Natural killer cell (primary cell): ENCODE data around the gene SHISA8. TPM values are rescaled to one million over a fixed set of nuclear protein-coding genes. Genes with fewer than 3 reads are reported as not detected.

Experiments
- ATAC-seq, 3 donors: fragments of 150-1000 bp in 2 of 3; fragments of 200-7000 bp in 1 of 3; cut with Tn5 transposase; 1 replicate in 1 of 3; 2 replicates in 2 of 3; pipeline ENCODE4 v1.10.0; 2021; ENCODE audit warnings: mild to moderate bottlenecking in 2 of 3, moderate library complexity in 2 of 3
- DNase-seq, 2 donors: peaks; one replicate each; pipeline versions ENCODE4 v3.0.0 to v3.0.0-alpha.2; 2013 to 2021; ENCODE audit warnings: mixed read lengths in 1 of 2
- H3K27ac ChIP-seq: one replicate; pipeline ENCODE4 v1.5.1; 2013; ENCODE audit warnings: mild to moderate bottlenecking, low read length
- H3K27me3 ChIP-seq: one replicate; pipeline ENCODE4 v1.6.1; 2013; ENCODE audit warnings: low read length; ENCODE audit not compliant: control insufficient read depth, insufficient read depth
- H3K36me3 ChIP-seq: one replicate; pipeline ENCODE4 v1.6.1; 2013; ENCODE audit warnings: low read length; ENCODE audit not compliant: control insufficient read depth, insufficient read depth
- H3K4me1 ChIP-seq: one replicate; pipeline ENCODE4 v1.6.1; 2013; ENCODE audit warnings: low read length; ENCODE audit not compliant: control insufficient read depth, insufficient read depth
- H3K4me3 ChIP-seq: one replicate; pipeline ENCODE4 v1.5.1; 2013; ENCODE audit warnings: low read length
- H3K9me3 ChIP-seq: one replicate; pipeline ENCODE4 v1.6.1; 2013; ENCODE audit warnings: low read length; ENCODE audit not compliant: control insufficient read depth, insufficient read depth
- H3K27ac Mint-ChIP-seq, 2 donors: one replicate each; pipeline ENCODE4 v1.8.0; 2022; ENCODE audit warnings: mild to moderate bottlenecking in 2 of 2, mixed read lengths in 2 of 2, moderate library complexity in 1 of 2
- H3K27me3 Mint-ChIP-seq, 2 donors: one replicate each; pipeline ENCODE4 v1.8.0; 2022; ENCODE audit warnings: low read depth in 2 of 2, mixed read lengths in 2 of 2
- H3K36me3 Mint-ChIP-seq: one replicate; pipeline ENCODE4 v1.8.0; 2022; ENCODE audit warnings: mixed read lengths
- H3K4me1 Mint-ChIP-seq, 2 donors: one replicate each; pipeline ENCODE4 v1.8.0; 2022; ENCODE audit warnings: mixed read lengths in 2 of 2
- H3K4me3 Mint-ChIP-seq: one replicate; pipeline ENCODE4 v1.8.0; 2022; ENCODE audit warnings: mild to moderate bottlenecking, moderate library complexity, mixed read lengths
- H3K9me3 Mint-ChIP-seq, 2 donors: one replicate each; pipeline ENCODE4 v1.8.0; 2022; ENCODE audit warnings: mixed read lengths in 2 of 2
- WGBS: methylation state at CpG from one replicate; pipeline ENCODE4 v1.1.7; 2013; ENCODE audit warnings: missing lambda C conversion rate; ENCODE audit not compliant: insufficient coverage; 5-methylcytosine and 5-hydroxymethylcytosine counted together
- intact Hi-C: fragments of 100-400 bp; cut with micrococcal nuclease; formaldehyde crosslinking; loops from one replicate; pipeline ENCODE4 v1.14.2; 2022
- total RNA-seq, 4 donors: library from RNA; stranded (reverse); fragments of 120-200 nt in 1 of 4; gene quantifications; one replicate each; pipeline versions ENCODE4 v1.2.3 to v1.2.4, GENCODE V29; 2013 to 2022
- TF ChIP-seq, protein P1 (sequence below): fragments of 200-600 bp; IDR thresholded peaks from one replicate; pipeline ENCODE4 v1.8.0; 2022; ENCODE audit warnings: antibody characterized with exemption

The SHISA8 gene
- total RNA-seq, 3 donors from 2014 or later (not counting 1 experiment from before 2014, with no cell fraction given): 0.24 TPM; not detected in 2

DNA sequence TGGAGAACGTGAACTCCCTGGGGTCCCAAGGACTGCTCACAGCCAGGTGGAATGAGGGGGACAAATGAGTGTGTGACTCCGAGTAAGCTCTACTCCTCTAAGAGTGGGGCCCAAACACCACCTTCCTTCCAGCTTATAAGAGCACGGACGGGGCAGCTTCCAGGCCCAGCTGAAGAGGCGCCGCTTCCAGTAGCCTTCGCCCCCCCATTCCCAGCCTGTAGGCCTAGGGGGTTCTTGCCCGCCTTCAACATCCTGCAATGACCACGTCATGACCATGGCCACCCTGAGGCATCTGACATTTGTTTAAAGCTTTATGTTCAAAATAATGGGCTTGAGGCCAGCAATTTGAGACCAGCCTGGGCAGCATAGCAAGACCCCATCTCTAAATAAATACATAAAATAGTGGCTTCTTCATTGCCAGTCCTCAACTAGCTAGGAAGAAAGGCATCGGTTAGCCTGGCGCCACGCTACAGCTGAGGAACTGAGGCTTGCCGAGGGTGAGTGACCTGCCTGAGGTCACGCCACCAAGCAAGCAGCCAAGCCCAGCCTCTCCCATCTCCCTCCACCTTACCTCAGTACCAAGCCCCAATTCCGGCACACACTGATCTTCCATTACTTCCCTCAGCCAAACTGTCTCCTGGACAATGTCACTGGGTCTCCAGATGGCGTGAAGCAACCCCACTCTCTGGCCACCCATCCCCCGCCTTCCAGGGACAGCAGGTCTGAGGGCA lies 19.6 kb upstream of the SHISA8 start:
- Histone ChIP-seq H3K4me1 (peaks cover 65% of the 10 kb centered on the region), H3K27me3 (no peaks in the 10 kb centered on the region), H3K27ac (peak overlapping the region; percentile 89), H3K4me3 (no peak overlapping the region), H3K36me3 (no peaks in the 10 kb centered on the region), H3K9me3 (no peaks in the 10 kb centered on the region)
- ATAC-seq: no peak
- no peaks in the 10 kb centered on the region for H3K36me3 Mint-ChIP-seq
- no peaks in the 10 kb centered on the region for H3K9me3 Mint-ChIP-seq
- TF ChIP-seq, protein P1, sequence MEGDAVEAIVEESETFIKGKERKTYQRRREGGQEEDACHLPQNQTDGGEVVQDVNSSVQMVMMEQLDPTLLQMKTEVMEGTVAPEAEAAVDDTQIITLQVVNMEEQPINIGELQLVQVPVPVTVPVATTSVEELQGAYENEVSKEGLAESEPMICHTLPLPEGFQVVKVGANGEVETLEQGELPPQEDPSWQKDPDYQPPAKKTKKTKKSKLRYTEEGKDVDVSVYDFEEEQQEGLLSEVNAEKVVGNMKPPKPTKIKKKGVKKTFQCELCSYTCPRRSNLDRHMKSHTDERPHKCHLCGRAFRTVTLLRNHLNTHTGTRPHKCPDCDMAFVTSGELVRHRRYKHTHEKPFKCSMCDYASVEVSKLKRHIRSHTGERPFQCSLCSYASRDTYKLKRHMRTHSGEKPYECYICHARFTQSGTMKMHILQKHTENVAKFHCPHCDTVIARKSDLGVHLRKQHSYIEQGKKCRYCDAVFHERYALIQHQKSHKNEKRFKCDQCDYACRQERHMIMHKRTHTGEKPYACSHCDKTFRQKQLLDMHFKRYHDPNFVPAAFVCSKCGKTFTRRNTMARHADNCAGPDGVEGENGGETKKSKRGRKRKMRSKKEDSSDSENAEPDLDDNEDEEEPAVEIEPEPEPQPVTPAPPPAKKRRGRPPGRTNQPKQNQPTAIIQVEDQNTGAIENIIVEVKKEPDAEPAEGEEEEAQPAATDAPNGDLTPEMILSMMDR: no peak
- no peak overlapping the region for H3K27ac Mint-ChIP-seq
- H3K27me3 Mint-ChIP-seq: no peaks in the 10 kb centered on the region
- no peak for DNase-seq
- no peak overlapping the region for H3K4me3 Mint-ChIP-seq
- intact Hi-C loops: no loop called here
- peaks cover 2% of the 10 kb centered on the region in 2 donors for H3K4me1 Mint-ChIP-seq
- WGBS: 90% methylated on average over 17 of the region's 17 CpGs

DNA sequence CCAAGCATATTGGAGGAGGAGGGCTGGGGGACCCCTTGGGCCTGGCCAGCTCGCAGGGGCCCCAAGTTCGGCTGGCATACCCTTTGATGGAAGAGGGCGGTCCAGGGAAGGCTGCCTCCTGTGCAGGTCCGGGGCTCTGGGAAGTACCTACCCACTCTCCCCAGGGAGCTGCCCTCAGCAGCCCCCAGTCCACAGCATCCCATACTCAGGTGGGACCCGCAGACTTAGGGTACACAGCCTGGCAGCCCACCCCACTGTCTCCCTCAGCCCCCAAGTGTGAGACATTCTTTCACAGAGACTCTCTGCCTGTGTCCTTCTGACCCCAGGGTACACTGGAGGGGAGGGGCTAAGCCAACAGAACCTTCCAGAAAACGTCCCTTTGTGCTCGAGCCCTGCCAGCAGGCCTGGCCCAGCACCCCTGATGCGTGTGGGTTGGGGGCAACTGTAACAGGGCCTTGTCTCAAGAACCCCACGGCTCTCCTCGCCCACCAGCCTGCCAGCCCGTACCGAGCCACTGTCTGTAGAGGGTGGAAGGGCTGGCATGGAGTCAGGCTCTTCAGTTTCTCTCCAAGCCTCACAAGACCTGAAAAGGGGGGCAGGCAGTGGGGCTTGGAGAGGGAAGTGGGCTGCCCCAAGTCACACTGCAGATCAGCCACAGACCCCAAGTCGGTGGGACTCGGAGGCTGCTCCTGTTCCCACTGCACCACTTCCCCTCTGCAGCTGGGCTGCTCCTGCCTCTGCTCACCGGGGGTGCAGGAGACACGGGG lies 18.7 kb upstream of the SHISA8 start:
- no peak overlapping the region for H3K4me3 ChIP-seq
- TF ChIP-seq, protein P1: no peak
- H3K27me3 Mint-ChIP-seq: no peaks in the 10 kb centered on the region
- H3K4me1 ChIP-seq: peaks cover 65% of the 10 kb centered on the region
- H3K27ac ChIP-seq: peak overlapping the region; percentile 89
- intact Hi-C loops: no loop called here
- H3K36me3 ChIP-seq: no peaks in the 10 kb centered on the region
- no peaks in the 10 kb centered on the region for H3K4me1 Mint-ChIP-seq
- DNase-seq: no peak
- H3K4me3 Mint-ChIP-seq: no peak overlapping the region
- H3K36me3 Mint-ChIP-seq: no peaks in the 10 kb centered on the region
- 64% methylated on average over 16 of the region's 16 CpGs for WGBS
- no peaks in the 10 kb centered on the region for H3K27me3 ChIP-seq
- no peaks in the 10 kb centered on the region for H3K9me3 Mint-ChIP-seq
- H3K27ac Mint-ChIP-seq: no peak overlapping the region
- ATAC-seq: no peak
- no peaks in the 10 kb centered on the region for H3K9me3 ChIP-seq

DNA sequence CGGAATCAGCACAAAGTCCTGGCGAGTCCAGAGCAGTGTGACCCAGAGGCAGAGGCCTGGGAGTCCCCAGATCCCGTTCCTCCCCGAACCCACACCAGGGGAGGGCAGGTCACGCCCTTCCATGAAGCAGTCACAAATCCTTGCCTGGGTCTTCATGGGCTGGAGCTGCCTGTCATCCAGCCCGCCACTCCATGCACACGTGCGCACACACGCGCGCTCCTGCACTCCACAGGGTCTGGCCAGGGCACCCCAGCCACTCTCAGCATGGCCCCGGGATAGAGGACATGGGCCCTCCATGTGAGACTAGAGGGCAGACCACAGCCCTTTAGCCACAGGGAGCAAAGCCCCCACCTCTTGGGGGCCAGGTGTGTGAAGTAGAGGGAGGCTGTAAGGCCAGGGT lies 17.5 kb upstream of the SHISA8 start:
- DNase-seq: no peak
- Mint-ChIP-seq H3K27me3 (peaks cover 0 to 9% of the 10 kb centered on the region in 2 donors), H3K9me3 (no peaks in the 10 kb centered on the region), H3K27ac (no peak overlapping the region), H3K36me3 (no peaks in the 10 kb centered on the region), H3K4me1 (no peaks in the 10 kb centered on the region), H3K4me3 (no peak overlapping the region)
- Histone ChIP-seq H3K4me3 (no peak overlapping the region), H3K4me1 (peaks cover 65% of the 10 kb centered on the region), H3K27ac (peak overlapping the region; percentile 46), H3K9me3 (no peaks in the 10 kb centered on the region), H3K36me3 (no peaks in the 10 kb centered on the region), H3K27me3 (no peaks in the 10 kb centered on the region)
- WGBS: 97% methylated on average over 12 of the region's 12 CpGs
- intact Hi-C loops: no loop called here
- no peak for ATAC-seq
- TF ChIP-seq, protein P1: no peak
